K562 (cell line): ENCODE data around the gene RSPH1. TPM values are rescaled to one million over a fixed set of nuclear protein-coding genes. Genes with fewer than 3 reads are reported as not detected.

Experiments used
- ATAC-seq: fragments of 200-7000 bp; cut with Tn5 transposase; 3 replicates; pipeline ENCODE4 v1.9.1; 2020; ENCODE audit warnings: moderate library complexity
- BruUV-seq: library from RNA; stranded (reverse); fragments of 400-500 nt; replicated peaks from 2 replicates; lab custom pipeline; 2021; lab: Mats Ljungman, UMichigan
- CTCF ChIA-PET: fragments of 300-600 bp; formaldehyde crosslinking; extraction: SDS; loops from one replicate; lab custom pipeline; 2021; ENCODE audit warnings: low intra/inter-chr PET ratio; lab: Yijun Ruan, JAX
- POLR2A ChIA-PET: fragments of 300-600, 350-650 bp; sonication (Branson Sonifier 250); formaldehyde crosslinking; extraction: SDS; loops from one replicate; lab custom pipeline; 2021; ENCODE audit warnings: antibody characterized with exemption, inconsistent platforms; lab: Yijun Ruan, JAX
- DNase-seq, 4 experiments: peaks; one replicate each; pipeline versions ENCODE4 v3.0.0 to v3.0.0-alpha.2; 2011 to 2018; ENCODE audit warnings: low spot score in 3 of 4, mixed read lengths in 3 of 4; ENCODE audit errors: extremely low read depth in 1 of 4
- FAIRE-seq: peaks from 2 replicates; lab custom pipeline; 2011; peaks lifted over from hg19 to GRCh38; lab: Jason Lieb, UNC
- H2AFZ ChIP-seq: 2 replicates; pipeline ENCODE4 v1.6.0; 2011; ENCODE audit warnings: low read depth, low read length, control low read depth, inconsistent platforms
- H3K27ac ChIP-seq: fragments of 200-600 bp; 3 replicates; pipeline ENCODE4 v1.8.0; 2011; ENCODE audit warnings: low read depth, mild to moderate bottlenecking, control low read depth, inconsistent platforms, low read length, moderate library complexity, mixed read lengths; ENCODE audit errors: extremely low read depth
- H3K27me3 ChIP-seq, 2 experiments: fragments of 300-600 bp in 1 of 2; 2 replicates in 1 of 2; 3 replicates in 1 of 2; pipeline versions ENCODE4 v1.6.0 to v1.8.0; 2011; ENCODE audit warnings: inconsistent platforms in 2 of 2, low read length in 2 of 2, mild to moderate bottlenecking in 1 of 2, mixed read lengths in 1 of 2, moderate library complexity in 1 of 2; ENCODE audit not compliant: control insufficient read depth in 2 of 2, insufficient read depth in 2 of 2
- H3K36me3 ChIP-seq: fragments of 300-600 bp; 3 replicates; pipeline ENCODE4 v1.8.0; 2011; ENCODE audit warnings: mild to moderate bottlenecking, low read length, inconsistent platforms; ENCODE audit not compliant: control insufficient read depth, insufficient read depth
- H3K4me1 ChIP-seq, 2 experiments: fragments of 200-600 bp in 1 of 2; replicated peaks in 1 of 2; 2 replicates in 1 of 2; 3 replicates in 1 of 2; pipeline versions ENCODE4 v1.5.1 to v1.8.0; 2011; ENCODE audit warnings: inconsistent platforms in 2 of 2, low read length in 2 of 2, mild to moderate bottlenecking in 1 of 2, mixed read lengths in 1 of 2, moderate library complexity in 1 of 2; ENCODE audit not compliant: control insufficient read depth in 2 of 2, insufficient read depth in 2 of 2
- H3K4me2 ChIP-seq: 2 replicates; pipeline ENCODE4 v1.6.1; 2011; ENCODE audit warnings: low read length, control low read depth, inconsistent platforms, mixed read lengths; ENCODE audit not compliant: insufficient read depth
- H3K4me3 ChIP-seq: fragments of 200-600 bp; sonication (generic), shearing (Covaris generic); 2 replicates; pipeline ENCODE4 v1.5.1; 2016; ENCODE audit warnings: control low read depth, inconsistent platforms
- H3K79me2 ChIP-seq: fragments of 200-600 bp; 3 replicates; pipeline ENCODE4 v1.8.0; 2011; ENCODE audit warnings: low read length, inconsistent platforms; ENCODE audit not compliant: control insufficient read depth, insufficient read depth
- H3K9ac ChIP-seq, 2 experiments: 2 replicates each; pipeline versions ENCODE4 v1.6.0 to v1.6.1; 2011; ENCODE audit warnings: low read depth in 2 of 2, low read length in 2 of 2, control low read depth in 1 of 2, inconsistent platforms in 1 of 2, mild to moderate bottlenecking in 1 of 2, mixed read lengths in 1 of 2; ENCODE audit not compliant: insufficient read depth in 1 of 2
- H3K9me1 ChIP-seq: one replicate; pipeline ENCODE4 v1.6.0; 2011; ENCODE audit warnings: inconsistent platforms, mild to moderate bottlenecking, low read length, moderate library complexity; ENCODE audit not compliant: control insufficient read depth, insufficient read depth
- H3K9me3 ChIP-seq: replicated peaks from 2 replicates; pipeline ENCODE4 v1.5.1; 2011; ENCODE audit warnings: low read depth, low read length, inconsistent platforms; ENCODE audit not compliant: control insufficient read depth, insufficient read depth
- H4K20me1 ChIP-seq: replicated peaks from 2 replicates; pipeline ENCODE4 v1.6.1; 2011; ENCODE audit warnings: low read length, inconsistent platforms, mixed read lengths; ENCODE audit not compliant: control insufficient read depth, insufficient read depth
- BACH1 ChIP-seq: fragments of 200-800 bp; sonication (Bioruptor generic); IDR thresholded peaks from 2 replicates; pipeline ENCODE4 v1.6.1; 2016; ENCODE audit warnings: missing genetic modification characterization, missing compliant biosample characterization
- CREBBP ChIP-seq: IDR thresholded peaks from one replicate; pipeline ENCODE4 v1.6.1; 2012; ENCODE audit warnings: low read depth, mild to moderate bottlenecking, control low read depth, inconsistent platforms, low read length
- ZNF408 ChIP-seq: fragments of 250-450 bp; sonication (Bioruptor Pico); IDR thresholded peaks from 2 replicates; pipeline ENCODE4 v1.4.0; 2020; ENCODE audit warnings: low read depth, mild to moderate bottlenecking, moderate library complexity
- WGBS: fragments of 100-300 bp; shearing (Covaris generic); methylation state at CpG from one replicate; pipeline ENCODE4 v1.1.6; 2016; ENCODE audit warnings: low coverage, mixed read lengths; ENCODE audit not compliant: insufficient coverage; ENCODE audit errors: missing lambda C conversion rate; 5-methylcytosine and 5-hydroxymethylcytosine counted together
- in situ Hi-C: fragments of 300-500 bp; cut with MboI; formaldehyde crosslinking; loops from 4 replicates; pipeline ENCODE4 v1.15.0; 2018; ENCODE audit warnings: inconsistent platforms, mixed read lengths
- intact Hi-C: fragments of 100-400 bp; cut with micrococcal nuclease; formaldehyde crosslinking; loops from 2 replicates; pipeline ENCODE4 v1.14.2; 2022
- polyA plus RNA-seq, 8 experiments: library from polyadenylated mRNA; depleted of rRNA in 4 of 8; stranded (reverse) in 5 of 8; unstranded in 3 of 8; fragments of >200 nt; fragmentation: Nextera tagmentation in 2 of 8; fragmentation: Illumina TruSeq in 1 of 8; extraction: Ambion mirVana in 2 of 8; extraction: Trizol in 1 of 8; gene quantifications; 2 replicates each; pipeline versions ENCODE4 v1.2.1 to v1.2.3, GENCODE V29; 2011 to 2014; ENCODE audit warnings: inconsistent platforms in 1 of 8, missing spikeins in 1 of 8
- total RNA-seq, 7 experiments: library from RNA; depleted of rRNA in 6 of 7; stranded (reverse); fragments of >200 nt in 6 of 7; fragmentation: Illumina TruSeq in 2 of 7; extraction: Trizol in 2 of 7; gene quantifications; 2 replicates each; pipeline versions ENCODE4 v1.2.1 to v1.2.3, GENCODE V29; 2011 to 2021; ENCODE audit warnings: low replicate concordance in 1 of 7
- TF ChIP-seq, protein P1 (sequence below): sonication (generic); formaldehyde crosslinking; IDR thresholded peaks from 2 replicates; pipeline ENCODE4 v1.8.0; 2022; ENCODE audit warnings: missing genetic modification reagents, mild to moderate bottlenecking, moderate library complexity, borderline replicate concordance
- TF ChIP-seq, protein P2 (sequence below): fragments of 450-650 bp; IDR thresholded peaks from 2 replicates; pipeline ENCODE4 v1.6.1; 2018; ENCODE audit not compliant: partially characterized antibody

RSPH1 gene
- total and polyA plus RNA-seq, 9 of the 15 experiments (the other 6 are each of a cell fraction or from before 2014, with no cell fraction given) = 0.17 TPM; not detected in 8

DNA sequence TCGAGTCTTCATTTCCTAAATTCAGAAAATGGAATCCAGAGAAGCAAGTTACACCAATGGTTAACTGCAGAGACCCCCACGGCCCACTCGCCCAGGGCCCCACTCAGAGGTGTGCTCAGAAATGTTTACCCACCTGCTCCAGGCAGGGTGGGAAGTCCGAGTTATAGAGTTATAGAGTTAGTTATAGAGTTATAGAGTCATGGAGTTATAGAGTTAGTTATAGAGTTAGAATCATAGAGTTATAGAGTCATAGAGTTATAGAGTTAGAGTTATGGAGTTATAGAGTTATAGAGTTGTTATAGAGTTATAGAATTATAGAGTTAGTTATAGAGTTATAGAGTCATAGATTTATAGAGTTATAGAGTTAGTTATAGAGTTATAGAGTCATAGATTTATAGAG is 60.6 kb downstream of the RSPH1 start:
- Histone ChIP-seq H3K36me3 (no peaks in the 10 kb centered on the region), H2AFZ (no peak overlapping the region), H3K9ac (no peak overlapping the region), H3K9me1 (no peaks in the 10 kb centered on the region), H3K4me3 (no peak overlapping the region), H3K27ac (no peak overlapping the region), H4K20me1 (no peaks in the 10 kb centered on the region; the same call in 1 of the 2 replicates), H3K9me3 (no peaks in the 10 kb centered on the region), H3K79me2 (no peaks in the 10 kb centered on the region), H3K4me2 (no peak overlapping the region), H3K4me1 (peaks cover 13 to 18% of the 10 kb centered on the region in 2 experiments; a peak in 4 of 5 replicates), H3K27me3 (peaks cover 0 to 4% of the 10 kb centered on the region in 2 experiments; a peak in 2 of 5 replicates)
- ATAC-seq (no peak), DNase-seq (no peak), FAIRE-seq (no peak)
- WGBS = 17% methylated on average over 4 of the region's 4 CpGs
- intact Hi-C loops (no loop called here), in situ Hi-C loops (no loop called here)
- POLR2A ChIA-PET = interaction anchor here (0.5 to 1.3 kb wide), 3 partner anchors 12 to 85 kb away, joined by 3 to 5 read pairs (median 3); no protein-coding TSS in a partner anchor
- BruUV-seq = no TSS peak
- peak; percentile 96 for TF ChIP-seq CREBBP
- TF ChIP-seq, protein P1, sequence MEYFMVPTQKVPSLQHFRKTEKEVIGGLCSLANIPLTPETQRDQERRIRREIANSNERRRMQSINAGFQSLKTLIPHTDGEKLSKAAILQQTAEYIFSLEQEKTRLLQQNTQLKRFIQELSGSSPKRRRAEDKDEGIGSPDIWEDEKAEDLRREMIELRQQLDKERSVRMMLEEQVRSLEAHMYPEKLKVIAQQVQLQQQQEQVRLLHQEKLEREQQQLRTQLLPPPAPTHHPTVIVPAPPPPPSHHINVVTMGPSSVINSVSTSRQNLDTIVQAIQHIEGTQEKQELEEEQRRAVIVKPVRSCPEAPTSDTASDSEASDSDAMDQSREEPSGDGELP (CRISPR knock-in tag) = no peak
- TF ChIP-seq, protein P2, sequence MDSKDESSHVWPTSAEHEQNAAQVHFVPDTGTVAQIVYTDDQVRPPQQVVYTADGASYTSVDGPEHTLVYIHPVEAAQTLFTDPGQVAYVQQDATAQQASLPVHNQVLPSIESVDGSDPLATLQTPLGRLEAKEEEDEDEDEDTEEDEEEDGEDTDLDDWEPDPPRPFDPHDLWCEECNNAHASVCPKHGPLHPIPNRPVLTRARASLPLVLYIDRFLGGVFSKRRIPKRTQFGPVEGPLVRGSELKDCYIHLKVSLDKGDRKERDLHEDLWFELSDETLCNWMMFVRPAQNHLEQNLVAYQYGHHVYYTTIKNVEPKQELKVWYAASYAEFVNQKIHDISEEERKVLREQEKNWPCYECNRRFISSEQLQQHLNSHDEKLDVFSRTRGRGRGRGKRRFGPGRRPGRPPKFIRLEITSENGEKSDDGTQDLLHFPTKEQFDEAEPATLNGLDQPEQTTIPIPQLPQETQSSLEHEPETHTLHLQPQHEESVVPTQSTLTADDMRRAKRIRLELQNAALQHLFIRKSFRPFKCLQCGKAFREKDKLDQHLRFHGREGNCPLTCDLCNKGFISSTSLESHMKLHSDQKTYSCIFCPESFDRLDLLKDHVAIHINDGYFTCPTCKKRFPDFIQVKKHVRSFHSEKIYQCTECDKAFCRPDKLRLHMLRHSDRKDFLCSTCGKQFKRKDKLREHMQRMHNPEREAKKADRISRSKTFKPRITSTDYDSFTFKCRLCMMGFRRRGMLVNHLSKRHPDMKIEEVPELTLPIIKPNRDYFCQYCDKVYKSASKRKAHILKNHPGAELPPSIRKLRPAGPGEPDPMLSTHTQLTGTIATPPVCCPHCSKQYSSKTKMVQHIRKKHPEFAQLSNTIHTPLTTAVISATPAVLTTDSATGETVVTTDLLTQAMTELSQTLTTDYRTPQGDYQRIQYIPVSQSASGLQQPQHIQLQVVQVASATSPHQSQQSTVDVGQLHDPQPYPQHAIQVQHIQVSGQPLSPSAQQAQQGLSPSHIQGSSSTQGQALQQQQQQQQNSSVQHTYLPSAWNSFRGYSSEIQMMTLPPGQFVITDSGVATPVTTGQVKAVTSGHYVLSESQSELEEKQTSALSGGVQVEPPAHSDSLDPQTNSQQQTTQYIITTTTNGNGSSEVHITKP = no peak
- no peak for TF ChIP-seq ZNF408 (CRISPR knock-in tag)
- no peak for TF ChIP-seq BACH1
- CTCF ChIA-PET = no interaction called here
